ENCODE results near the gene ATXN7L1.

DNA sequence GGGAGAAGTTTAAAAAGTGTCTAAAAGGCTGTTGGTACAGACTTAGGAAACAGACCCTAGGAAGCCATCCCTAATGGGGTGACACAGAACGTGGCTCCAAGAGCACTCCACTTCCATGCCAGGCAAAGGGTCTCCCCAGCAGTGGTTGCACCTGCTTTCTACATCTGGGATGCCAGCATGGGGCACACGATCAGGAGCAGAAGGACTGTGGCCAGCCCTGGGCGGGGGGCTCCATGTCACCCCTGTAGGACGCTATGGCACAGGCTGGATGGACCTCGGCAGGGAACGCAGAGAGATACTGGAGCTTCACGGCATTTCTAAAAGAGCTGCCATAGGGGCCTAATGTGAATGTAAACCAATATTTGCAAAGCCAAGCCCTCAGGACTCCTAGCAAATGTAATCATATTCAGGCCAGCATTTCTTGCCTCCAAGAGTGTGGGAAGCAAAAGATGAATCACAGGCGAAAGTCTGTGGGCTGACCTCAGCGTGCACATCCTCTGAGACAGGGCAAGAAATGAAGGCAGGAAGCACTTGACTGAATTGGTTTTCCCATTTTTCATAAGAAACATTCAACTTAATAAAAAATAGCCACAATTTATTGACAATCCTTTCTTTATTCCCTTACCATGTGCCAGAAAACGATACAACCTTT is 93.9 kb downstream of the ATXN7L1 start:
- TF ChIP-seq, protein P1, sequence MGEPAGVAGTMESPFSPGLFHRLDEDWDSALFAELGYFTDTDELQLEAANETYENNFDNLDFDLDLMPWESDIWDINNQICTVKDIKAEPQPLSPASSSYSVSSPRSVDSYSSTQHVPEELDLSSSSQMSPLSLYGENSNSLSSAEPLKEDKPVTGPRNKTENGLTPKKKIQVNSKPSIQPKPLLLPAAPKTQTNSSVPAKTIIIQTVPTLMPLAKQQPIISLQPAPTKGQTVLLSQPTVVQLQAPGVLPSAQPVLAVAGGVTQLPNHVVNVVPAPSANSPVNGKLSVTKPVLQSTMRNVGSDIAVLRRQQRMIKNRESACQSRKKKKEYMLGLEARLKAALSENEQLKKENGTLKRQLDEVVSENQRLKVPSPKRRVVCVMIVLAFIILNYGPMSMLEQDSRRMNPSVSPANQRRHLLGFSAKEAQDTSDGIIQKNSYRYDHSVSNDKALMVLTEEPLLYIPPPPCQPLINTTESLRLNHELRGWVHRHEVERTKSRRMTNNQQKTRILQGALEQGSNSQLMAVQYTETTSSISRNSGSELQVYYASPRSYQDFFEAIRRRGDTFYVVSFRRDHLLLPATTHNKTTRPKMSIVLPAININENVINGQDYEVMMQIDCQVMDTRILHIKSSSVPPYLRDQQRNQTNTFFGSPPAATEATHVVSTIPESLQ (CRISPR knock-in tag; IDR thresholded peaks at IDR 0.05) = no peak
- TF ChIP-seq, protein P2, sequence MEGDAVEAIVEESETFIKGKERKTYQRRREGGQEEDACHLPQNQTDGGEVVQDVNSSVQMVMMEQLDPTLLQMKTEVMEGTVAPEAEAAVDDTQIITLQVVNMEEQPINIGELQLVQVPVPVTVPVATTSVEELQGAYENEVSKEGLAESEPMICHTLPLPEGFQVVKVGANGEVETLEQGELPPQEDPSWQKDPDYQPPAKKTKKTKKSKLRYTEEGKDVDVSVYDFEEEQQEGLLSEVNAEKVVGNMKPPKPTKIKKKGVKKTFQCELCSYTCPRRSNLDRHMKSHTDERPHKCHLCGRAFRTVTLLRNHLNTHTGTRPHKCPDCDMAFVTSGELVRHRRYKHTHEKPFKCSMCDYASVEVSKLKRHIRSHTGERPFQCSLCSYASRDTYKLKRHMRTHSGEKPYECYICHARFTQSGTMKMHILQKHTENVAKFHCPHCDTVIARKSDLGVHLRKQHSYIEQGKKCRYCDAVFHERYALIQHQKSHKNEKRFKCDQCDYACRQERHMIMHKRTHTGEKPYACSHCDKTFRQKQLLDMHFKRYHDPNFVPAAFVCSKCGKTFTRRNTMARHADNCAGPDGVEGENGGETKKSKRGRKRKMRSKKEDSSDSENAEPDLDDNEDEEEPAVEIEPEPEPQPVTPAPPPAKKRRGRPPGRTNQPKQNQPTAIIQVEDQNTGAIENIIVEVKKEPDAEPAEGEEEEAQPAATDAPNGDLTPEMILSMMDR (IDR thresholded peaks at IDR 0.05) = no peak
